Measurements from ENCODE around the gene DNAJC6.

GRCh38 chr1:65456481-65456880 lies 147.1 kb downstream of the DNAJC6 start:
- TF ChIP-seq, protein P1, sequence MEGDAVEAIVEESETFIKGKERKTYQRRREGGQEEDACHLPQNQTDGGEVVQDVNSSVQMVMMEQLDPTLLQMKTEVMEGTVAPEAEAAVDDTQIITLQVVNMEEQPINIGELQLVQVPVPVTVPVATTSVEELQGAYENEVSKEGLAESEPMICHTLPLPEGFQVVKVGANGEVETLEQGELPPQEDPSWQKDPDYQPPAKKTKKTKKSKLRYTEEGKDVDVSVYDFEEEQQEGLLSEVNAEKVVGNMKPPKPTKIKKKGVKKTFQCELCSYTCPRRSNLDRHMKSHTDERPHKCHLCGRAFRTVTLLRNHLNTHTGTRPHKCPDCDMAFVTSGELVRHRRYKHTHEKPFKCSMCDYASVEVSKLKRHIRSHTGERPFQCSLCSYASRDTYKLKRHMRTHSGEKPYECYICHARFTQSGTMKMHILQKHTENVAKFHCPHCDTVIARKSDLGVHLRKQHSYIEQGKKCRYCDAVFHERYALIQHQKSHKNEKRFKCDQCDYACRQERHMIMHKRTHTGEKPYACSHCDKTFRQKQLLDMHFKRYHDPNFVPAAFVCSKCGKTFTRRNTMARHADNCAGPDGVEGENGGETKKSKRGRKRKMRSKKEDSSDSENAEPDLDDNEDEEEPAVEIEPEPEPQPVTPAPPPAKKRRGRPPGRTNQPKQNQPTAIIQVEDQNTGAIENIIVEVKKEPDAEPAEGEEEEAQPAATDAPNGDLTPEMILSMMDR (IDR thresholded peaks at IDR 0.05): no peak
- no peak for TF ChIP-seq POLR2A (IDR thresholded peaks at IDR 0.05)

Data from esophagus squamous epithelium (tissue), 4 donors.